GM18907 (cell line): ENCODE data around the gene CFAP53.

Experiments used
- ATAC-seq: cut with Tn5 transposase; IDR thresholded peaks from one replicate; pipeline ENCODE4 v1.9.1; 2021; ENCODE audit warnings: mild to moderate bottlenecking, moderate library complexity; ENCODE audit not compliant: unreplicated experiment

Gene CFAP53

GRCh38 chr18:50195689-50196088 lies 70.6 kb downstream of the CFAP53 start:
- no peak for ATAC-seq

GRCh38 chr18:50194631-50195532 lies 71.4 kb downstream of the CFAP53 start, which contains the start of gene MYO5B:
Gene MYO5B, minus strand, starts transcription at chr18:50195147. Its CDS starts 354 bp downstream, at chr18:50194793.
- peak; percentile 67 for ATAC-seq

DNA sequence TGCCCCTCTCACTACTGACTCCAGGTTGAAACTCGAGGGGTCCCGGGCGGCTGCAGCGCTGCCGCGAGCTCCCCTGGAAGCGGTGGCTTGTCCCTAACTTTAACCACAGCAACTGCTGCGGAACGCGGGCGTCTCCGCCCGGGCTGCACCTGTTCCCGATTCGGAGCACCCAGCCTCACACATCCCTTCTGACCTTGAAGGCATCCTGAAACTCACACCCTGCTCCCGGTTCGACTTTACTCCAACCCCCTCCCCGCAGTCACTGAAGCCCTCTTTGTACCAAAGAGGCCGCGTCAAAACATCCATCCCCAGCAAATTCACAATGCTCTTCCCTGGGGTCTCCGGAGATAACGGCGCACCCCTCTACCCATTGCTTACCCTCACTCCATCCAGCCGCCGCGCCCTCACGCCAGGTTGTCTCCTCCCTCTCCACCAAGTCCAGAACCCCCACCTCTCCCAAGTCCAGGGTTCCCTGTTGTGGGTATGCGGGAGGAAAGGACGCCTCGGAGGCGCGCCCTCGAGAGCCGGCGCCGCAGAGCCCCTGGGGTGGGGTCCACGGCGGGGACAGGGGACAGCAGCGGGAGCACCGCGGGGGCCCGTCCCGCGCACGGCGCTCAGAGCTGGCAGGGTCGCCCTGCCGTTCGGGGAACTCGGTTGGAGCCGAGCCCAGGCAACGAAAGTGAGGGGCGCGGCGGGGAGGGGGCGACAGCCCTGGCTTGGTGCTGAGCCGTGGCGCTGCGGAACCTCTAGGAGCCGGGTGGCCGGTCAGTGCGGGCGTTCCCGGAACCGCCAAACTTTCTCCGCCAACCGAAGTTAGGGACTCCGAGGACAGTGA lies 72.3 kb downstream of the CFAP53 start:
- ATAC-seq = peak; percentile 10

DNA sequence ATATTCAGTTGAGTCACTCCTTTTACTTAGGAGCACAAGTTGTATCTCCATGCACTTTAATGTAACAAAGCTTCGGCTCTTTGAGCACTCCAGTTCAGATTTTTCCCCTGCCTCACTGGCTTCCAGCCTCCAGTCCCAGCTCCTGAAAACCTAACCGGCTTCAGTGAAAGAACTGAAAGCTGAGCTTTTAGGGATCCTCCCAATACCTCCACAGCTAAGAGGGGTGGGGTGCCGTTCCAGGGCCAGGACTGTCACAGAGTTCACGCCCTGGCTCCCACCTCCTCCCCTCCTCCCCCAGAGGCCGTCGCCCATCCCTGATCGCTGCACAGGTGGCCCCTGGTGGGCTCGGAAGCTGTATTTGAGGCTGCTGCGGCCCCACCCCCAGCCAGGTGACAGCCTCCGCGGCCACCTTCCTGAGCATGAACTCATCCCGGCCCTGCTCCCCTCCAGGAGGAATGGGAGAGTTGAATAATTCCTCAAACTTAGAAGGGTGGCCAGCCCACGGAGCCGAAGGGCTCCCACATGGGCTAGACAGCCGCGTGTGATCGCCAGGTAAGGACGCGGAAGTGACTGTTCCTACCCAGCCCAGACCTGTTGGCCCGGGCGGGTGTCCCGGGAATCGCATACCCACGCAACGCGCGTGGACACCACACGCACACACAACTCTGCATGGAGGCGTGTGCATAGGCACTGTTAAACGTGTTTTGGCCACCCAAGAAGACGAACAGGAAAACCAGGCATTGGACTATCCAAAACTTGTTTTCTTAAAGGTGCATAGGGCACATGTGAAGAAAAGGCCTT lies 73.1 kb downstream of the CFAP53 start:
- no peak for ATAC-seq

- no peak for ATAC-seq
These were observed 75.4 kb downstream of the CFAP53 start for GRCh38 chr18:50190926-50191325.

GRCh38 chr18:50190236-50190635 lies 76.1 kb downstream of the CFAP53 start:
- no peak for ATAC-seq

GRCh38 chr18:50189160-50189559 lies 77.1 kb downstream of the CFAP53 start:
- no peak for ATAC-seq

DNA sequence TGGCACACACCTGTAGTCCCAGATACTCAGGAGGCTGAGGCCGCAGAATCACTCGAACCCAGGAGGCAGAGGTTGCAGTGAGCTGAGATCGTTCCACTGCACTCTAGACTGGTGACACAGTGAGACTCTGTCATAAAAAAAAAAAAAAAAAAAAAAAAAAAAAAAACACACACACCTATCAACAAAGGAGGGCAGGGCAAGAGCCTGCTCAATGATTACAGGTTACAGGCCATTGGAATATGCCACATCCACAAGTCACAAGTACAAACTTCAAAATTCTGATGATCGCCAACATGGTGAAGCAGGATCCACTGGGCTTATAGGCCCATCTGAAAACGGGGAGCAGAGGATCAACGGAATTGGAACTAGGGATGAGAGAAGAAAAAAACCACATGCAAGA lies 77.6 kb downstream of the CFAP53 start:
- ATAC-seq = no peak

DNA sequence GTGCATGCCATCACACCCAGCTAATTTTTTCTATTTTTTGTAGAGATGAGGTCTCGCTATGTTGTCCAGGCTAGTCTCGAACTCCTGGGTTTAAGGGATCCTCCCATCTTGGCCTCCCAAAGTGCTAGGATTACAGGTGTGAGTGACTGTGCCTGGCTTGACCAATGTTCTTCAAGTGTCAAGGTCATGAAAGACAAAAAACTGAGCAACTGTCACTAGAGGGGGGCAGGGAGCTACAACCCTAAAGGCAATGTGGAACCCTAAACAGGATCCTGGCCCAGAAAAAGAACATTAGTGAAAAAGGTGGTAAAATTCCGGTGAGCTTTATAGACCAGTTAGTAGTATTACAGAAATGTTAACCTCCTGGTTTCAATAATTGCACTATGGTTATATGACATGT lies 78.6 kb downstream of the CFAP53 start:
- ATAC-seq = no peak

DNA sequence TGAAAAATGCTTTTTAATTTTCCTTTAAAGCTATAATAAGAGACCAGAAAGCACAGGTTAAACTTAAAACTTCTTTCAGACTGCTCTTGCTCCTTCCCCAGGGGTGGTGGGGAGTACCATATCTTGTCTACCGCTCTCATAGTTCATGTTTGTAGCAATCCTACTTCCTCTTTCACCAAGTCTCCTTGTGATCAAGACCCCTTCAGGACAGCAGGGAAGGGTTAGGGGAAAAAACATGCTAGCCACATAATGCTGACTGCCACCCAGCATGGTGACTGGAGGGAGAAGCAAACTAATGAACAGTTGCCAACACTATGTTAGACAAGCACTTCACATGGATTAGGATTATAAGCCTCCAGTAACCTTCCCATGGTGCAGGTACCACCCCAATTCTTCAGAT lies 79.9 kb downstream of the CFAP53 start:
- ATAC-seq = no peak

DNA sequence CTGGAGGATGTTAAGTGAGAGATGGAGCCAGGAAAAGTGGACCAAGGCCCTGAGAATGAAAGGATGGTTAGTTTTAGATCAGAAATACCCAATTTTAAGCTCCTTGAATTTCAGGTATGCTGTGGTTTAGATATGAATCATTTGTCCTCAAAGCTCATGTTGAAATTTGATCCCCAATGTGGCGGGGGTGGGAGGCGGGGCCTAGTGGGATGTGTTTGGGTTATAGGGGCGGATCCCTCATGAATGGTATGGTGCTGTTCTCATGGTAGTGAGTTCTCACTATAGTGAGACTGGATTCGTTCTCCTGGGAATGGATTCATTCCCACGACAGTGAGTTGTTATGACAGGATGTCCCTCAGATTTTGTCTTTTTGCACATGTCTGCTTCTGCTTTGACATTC lies 82.7 kb downstream of the CFAP53 start:
- ATAC-seq = no peak

DNA sequence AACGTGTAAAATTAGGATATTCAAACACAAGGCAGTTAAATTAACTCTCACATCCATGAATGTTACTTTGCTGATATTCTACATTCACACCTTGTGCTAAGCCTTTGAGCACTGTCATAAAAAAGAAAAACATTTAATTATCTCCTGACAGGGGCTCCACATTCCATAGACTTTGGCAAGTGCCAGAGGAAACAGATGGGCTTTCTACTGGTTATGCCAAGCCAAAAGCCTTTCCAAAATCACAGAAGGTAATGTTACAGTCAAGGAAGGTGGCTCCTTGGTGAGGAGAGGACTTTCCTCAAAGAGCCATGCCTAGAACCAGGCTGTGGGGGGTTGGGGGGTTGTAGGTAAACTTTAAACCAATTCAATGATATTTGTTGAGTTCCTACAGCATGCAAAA lies 83.8 kb downstream of the CFAP53 start:
- no peak for ATAC-seq

- ATAC-seq = no peak
These were observed 84.7 kb downstream of the CFAP53 start for GRCh38 chr18:50181590-50181989.

GRCh38 chr18:50179465-50179864 lies 86.8 kb downstream of the CFAP53 start:
- ATAC-seq = no peak

DNA sequence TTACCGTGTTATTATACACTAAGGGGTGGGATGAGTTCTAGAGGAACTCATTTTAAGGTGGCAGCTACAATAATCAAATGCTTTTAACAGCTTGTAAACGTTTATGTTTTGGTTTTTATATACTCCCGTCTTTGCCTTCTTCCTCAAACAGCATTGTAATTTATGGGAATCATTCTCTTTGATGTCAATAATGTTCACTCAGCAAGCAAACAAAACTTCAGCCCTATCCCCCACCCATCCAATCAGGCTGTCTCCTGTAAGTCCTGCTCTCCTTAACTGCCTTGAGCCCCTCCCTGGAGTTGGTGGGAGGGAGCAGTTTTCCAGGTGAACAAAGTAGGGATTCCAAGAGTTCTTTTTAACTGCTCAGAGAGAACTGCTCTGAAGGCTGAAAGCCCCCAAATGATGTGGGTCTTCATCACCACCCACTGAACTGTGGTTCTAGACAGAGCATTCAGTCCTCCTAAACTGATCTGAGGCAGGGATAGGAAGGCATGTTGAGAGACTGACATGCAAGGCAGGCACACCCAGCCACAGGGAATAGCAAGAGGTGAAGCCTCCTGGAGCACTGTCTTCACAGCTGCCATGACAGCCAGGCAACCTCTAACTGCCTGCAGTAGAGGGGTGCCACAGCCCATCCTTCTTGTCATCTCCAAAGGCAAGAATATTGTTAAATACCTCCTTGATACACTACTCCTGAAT lies 88.9 kb downstream of the CFAP53 start:
- ATAC-seq = no peak
